ENCODE results near the gene RGS4.
A peak's percentile ranks its signal among the peaks of the same experiment; 100 is the strongest.

Gene RGS4

GRCh38 chr1:163069142-163069541 is at the start of gene RGS4:
Gene RGS4 (plus strand): TSS chr1:163069361. CDS start chr1:163069485, 124 bp downstream.
- peak; percentile 92 for DNase-seq (ENCODE audit: low spot score)

GRCh38 chr1:163022129-163022528 is 47.0 kb upstream of the RGS4 start:
- no peak for DNase-seq (ENCODE audit: low spot score)

- DNase-seq (ENCODE audit: low spot score): no peak
Observed at GRCh38 chr1:163027610-163028009, 41.6 kb upstream of the RGS4 start.

- DNase-seq (ENCODE audit: low spot score): no peak
Observed at GRCh38 chr1:163029901-163030300, 39.3 kb upstream of the RGS4 start.

- DNase-seq (ENCODE audit: low spot score): peak; percentile 98
Observed at GRCh38 chr1:163035446-163036249, 33.5 kb upstream of the RGS4 start.

- peak; percentile 89 for DNase-seq (ENCODE audit: low spot score)
Observed at GRCh38 chr1:163036671-163037070, 32.5 kb upstream of the RGS4 start.

GRCh38 chr1:163038928-163039706 is 30.0 kb upstream of the RGS4 start:
- peak; percentile 86 for DNase-seq (ENCODE audit: low spot score)

GRCh38 chr1:163039707-163040093 is 29.5 kb upstream of the RGS4 start:
- DNase-seq (ENCODE audit: low spot score): no peak

GRCh38 chr1:163046071-163046470 is 23.1 kb upstream of the RGS4 start:
- peak; percentile 76 for DNase-seq (ENCODE audit: low spot score)

GRCh38 chr1:163047951-163048659 is 21.1 kb upstream of the RGS4 start:
- DNase-seq (ENCODE audit: low spot score): no peak

- no peak for DNase-seq (ENCODE audit: low spot score)
Observed at GRCh38 chr1:163048869-163049268, 20.3 kb upstream of the RGS4 start.

GRCh38 chr1:163049296-163049695 is 19.9 kb upstream of the RGS4 start:
- DNase-seq (ENCODE audit: low spot score): no peak

- DNase-seq (ENCODE audit: low spot score): no peak
Observed at GRCh38 chr1:163050496-163050895, 18.7 kb upstream of the RGS4 start.

- DNase-seq (ENCODE audit: low spot score): no peak
Observed at GRCh38 chr1:163054181-163054591, 15.0 kb upstream of the RGS4 start.

- no peak for DNase-seq (ENCODE audit: low spot score)
Observed at GRCh38 chr1:163055005-163055404, 14.2 kb upstream of the RGS4 start.

GRCh38 chr1:163055531-163055930 is 13.6 kb upstream of the RGS4 start:
- DNase-seq (ENCODE audit: low spot score): no peak

- DNase-seq (ENCODE audit: low spot score): no peak
Observed at GRCh38 chr1:163056831-163057230, 12.3 kb upstream of the RGS4 start.

GRCh38 chr1:163060343-163061007 is 8.7 kb upstream of the RGS4 start:
- no peak for DNase-seq (ENCODE audit: low spot score)

- DNase-seq (ENCODE audit: low spot score): no peak
Observed at GRCh38 chr1:163063143-163063542, 6.0 kb upstream of the RGS4 start.

- no peak for DNase-seq (ENCODE audit: low spot score)
Observed at GRCh38 chr1:163063610-163064009, 5.6 kb upstream of the RGS4 start.

GRCh38 chr1:163066168-163066567 is 3.0 kb upstream of the RGS4 start:
- DNase-seq (ENCODE audit: low spot score): no peak

GRCh38 chr1:163066686-163067085 is 2.5 kb upstream of the RGS4 start:
- DNase-seq (ENCODE audit: low spot score): no peak

Measured in RKO (cell line).